GM18909 (cell line): Measurements from ENCODE around the gene GPR155.
A peak's percentile ranks its signal among the peaks of the same experiment; 100 is the strongest.

Experiments
- ATAC-seq: cut with Tn5 transposase; IDR thresholded peaks from one replicate; pipeline ENCODE4 v1.9.1; 2021; ENCODE audit warnings: mild to moderate bottlenecking; ENCODE audit not compliant: unreplicated experiment, poor library complexity

Gene GPR155, protein sequence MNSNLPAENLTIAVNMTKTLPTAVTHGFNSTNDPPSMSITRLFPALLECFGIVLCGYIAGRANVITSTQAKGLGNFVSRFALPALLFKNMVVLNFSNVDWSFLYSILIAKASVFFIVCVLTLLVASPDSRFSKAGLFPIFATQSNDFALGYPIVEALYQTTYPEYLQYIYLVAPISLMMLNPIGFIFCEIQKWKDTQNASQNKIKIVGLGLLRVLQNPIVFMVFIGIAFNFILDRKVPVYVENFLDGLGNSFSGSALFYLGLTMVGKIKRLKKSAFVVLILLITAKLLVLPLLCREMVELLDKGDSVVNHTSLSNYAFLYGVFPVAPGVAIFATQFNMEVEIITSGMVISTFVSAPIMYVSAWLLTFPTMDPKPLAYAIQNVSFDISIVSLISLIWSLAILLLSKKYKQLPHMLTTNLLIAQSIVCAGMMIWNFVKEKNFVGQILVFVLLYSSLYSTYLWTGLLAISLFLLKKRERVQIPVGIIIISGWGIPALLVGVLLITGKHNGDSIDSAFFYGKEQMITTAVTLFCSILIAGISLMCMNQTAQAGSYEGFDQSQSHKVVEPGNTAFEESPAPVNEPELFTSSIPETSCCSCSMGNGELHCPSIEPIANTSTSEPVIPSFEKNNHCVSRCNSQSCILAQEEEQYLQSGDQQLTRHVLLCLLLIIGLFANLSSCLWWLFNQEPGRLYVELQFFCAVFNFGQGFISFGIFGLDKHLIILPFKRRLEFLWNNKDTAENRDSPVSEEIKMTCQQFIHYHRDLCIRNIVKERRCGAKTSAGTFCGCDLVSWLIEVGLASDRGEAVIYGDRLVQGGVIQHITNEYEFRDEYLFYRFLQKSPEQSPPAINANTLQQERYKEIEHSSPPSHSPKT

DNA sequence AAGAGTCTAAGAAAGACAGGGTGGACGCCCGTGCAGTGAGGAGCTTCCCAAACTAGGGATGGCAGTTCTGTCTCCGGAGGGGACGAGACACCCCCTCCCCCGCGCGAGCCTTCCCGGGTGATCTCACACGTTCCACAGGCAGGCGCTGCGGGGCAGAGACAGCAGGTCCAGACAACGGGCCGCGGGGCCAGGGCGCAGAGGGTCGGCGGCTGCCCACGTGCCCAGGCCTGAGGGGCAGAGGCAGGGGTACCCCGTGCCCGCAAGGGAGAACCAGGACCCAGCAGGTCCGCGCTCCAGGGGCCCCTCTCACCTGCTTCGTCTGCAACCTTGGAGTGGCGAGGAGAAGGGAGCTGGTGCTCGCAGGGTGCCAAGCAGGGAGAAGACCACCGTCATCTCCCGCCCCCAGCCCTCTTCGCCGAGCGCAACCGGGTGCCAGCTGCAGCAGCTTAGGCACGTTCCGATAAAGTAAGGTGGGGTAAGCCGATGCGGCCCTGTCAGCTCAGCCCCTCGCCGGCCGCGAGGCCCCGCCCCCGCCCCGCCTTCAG, at the start of gene GPR155:
Gene GPR155 (minus strand): TSS at position 467 of the 545 bp plus-strand sequence. CDS start 5,073 bp downstream, outside the sequence.
- ATAC-seq, result peak; percentile 40

GRCh38 chr2:174535757-174536703, 49.2 kb upstream of the GPR155 start:
- ATAC-seq, result no peak

GRCh38 chr2:174535083-174535482, 48.3 kb upstream of the GPR155 start:
- no peak for ATAC-seq

GRCh38 chr2:174529916-174530315, 43.1 kb upstream of the GPR155 start:
- no peak for ATAC-seq

DNA sequence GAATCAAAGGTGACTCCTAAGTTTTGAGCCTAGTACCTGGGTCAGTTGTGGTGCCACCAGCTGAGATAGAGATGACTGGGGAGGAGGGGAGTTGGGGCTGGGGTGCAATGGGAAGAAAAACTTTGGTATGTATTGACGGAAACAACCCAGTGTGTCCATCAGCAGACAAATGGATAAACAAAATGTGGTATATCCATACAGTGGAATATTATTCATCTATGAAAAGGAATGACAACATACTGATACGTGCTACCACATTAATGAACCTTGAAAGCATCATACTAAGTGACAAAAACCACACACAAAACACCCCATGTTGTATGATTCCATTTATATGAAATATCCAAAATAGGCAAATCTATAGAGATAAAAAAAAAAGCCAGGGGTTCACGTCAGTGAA, 41.1 kb upstream of the GPR155 start:
- ATAC-seq, result no peak

DNA sequence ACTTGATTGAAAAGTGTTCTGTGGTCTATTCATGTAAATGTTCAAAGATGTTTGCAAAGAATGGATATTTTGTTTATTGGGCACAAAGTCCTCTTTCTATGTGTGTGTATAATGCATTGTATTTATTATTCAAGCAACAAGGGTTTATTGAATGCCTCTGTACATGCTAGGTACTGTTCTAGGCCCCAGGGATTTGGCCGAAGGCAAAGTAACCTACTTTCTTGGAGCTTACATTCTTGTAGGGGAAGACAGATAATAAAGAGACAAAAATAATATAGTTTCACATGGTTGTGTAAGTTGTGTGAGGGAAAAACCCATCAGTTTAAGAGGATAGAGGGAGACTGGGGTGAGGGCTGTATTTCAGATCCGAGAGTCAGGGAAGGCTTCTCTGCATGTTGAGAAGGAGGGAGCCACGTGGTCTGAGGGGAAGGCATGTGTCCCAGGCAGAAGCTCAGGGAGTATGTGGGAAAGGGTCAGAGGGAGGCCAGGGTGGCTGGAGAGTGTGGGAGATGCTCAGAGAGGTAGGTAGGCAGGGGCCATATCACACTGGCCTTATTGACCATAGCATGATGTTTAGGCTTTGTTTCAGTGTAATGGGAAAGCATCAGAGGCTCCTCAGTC, 40.4 kb upstream of the GPR155 start:
- no peak for ATAC-seq

- ATAC-seq, result no peak
Observed at GRCh38 chr2:174524527-174524926, 37.7 kb upstream of the GPR155 start.

GRCh38 chr2:174522553-174522952, 35.7 kb upstream of the GPR155 start:
- ATAC-seq, result no peak

DNA sequence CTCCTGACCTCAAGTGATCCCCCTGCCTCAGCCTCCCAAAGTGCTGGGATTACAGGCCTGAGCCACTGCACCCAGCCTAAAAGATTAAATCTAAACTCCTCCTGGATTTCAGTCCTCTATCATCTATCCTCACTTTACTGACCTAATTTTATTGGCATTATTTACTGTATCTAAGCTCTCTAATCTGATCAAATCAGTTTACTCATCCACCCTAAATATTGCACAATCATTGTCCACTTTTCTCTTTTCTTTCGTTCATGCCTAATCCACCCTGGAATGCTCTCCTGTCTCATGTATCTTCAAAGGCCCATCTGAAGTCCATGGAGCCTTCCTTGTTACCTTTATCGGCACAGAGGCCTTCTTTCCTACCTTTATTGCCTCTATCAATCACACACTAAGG, 31.6 kb upstream of the GPR155 start:
- no peak for ATAC-seq

DNA sequence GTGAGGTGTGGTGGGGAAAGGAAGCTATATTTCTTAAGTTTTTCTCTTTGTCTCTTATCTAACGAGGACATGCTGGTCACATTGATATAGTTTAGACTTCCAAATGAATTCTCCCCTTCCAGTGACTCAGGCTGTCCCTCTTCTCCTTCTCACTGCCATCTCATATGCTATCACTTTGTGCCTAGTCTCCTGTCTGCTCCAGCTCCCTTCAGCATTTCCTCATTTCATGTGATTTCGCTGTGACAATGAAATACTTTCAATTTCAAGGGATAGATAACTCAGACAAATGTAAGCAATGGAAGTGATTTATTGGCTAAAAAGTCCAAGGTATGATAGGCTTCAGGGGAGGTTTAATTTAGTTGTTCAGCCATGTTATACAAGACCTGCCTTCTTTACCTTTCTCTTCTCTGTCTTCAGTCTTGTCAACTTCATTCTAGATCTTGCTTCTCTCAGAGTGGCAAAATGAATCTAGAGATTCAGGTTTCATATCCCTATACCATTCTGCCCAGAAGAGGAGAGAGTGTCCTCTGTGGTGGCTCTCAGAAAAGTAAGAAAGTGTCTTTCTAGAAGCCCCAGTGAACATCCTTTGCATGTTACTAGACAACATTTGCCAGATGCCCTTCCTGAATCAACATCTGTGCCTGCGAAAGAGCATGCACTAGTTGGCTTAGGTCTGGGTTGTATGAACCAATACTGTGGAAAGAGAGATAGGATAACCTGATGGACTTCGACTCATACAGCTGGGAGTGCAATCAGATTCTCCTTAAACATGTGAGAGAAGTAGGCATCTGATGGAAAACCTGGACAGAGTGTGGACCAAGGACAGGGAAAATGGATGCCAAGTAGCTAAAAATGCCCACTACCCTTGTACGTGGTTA, 29.9 kb upstream of the GPR155 start:
- ATAC-seq, result no peak

GRCh38 chr2:174512345-174512744, 25.5 kb upstream of the GPR155 start:
- no peak for ATAC-seq

DNA sequence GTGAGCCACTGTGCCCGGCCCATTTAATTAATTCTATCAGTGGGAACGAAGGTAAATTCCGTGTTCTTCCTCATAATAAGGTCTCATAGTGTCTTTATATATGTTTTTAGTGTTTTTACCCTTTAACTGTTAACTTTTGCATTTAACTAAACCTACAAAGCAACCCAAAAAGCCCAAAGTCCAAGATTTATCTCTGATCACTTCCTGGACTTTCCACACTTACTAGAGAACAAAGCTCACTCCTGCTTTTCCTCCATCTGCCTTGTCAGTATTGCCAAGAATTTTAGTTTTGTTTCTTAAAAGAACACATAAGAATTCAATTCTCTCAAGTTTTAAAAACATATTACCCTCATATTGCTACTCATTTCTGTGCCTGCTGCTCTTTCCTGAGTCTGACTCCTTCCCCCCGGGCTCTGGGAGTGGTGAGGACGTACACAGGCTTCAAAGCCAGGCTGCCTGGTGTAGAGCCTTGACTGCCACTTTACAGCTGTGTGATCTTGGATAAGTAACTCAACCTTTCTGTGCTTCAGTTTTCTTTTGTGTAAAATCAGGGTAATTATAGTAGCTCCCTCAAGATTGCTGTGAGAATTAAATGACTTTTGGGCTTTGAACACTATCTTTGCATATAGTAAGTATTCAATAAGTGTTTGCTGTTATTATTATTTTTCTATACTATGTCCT, 24.9 kb upstream of the GPR155 start:
- ATAC-seq, result no peak

- no peak for ATAC-seq
Observed at GRCh38 chr2:174510583-174511189, 23.9 kb upstream of the GPR155 start.

DNA sequence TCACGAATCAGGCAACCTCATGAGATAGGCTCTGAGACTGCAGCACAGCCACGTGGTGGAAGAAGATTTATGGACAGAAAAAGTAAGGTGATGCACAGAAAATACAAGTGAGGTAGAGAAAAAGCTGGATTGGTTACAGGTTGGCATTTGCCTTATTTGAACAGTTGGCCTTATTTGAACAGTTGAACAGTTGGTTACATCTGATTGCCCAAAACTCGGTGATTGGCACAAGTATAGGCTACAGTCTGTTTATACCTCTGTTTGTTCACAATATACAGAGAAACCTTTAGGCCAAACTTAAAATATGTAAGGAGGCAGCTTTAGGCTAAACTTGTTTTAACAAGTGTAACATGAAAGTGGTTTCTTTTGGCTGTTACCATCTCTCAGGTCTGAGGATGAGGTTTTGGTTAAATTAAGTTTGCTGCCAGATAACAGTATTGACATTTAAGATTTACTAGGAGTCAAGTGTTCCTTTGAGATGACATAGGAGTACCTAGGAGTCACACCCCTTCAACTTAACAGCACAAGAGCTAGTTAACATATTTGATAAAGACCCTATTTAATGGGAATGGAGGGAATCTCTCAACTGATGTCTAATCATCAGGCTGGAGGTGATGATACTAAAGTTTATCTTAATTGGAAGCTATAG, 16.5 kb upstream of the GPR155 start:
- ATAC-seq, result no peak

GRCh38 chr2:174499371-174499770, 12.5 kb upstream of the GPR155 start:
- ATAC-seq, result no peak

DNA sequence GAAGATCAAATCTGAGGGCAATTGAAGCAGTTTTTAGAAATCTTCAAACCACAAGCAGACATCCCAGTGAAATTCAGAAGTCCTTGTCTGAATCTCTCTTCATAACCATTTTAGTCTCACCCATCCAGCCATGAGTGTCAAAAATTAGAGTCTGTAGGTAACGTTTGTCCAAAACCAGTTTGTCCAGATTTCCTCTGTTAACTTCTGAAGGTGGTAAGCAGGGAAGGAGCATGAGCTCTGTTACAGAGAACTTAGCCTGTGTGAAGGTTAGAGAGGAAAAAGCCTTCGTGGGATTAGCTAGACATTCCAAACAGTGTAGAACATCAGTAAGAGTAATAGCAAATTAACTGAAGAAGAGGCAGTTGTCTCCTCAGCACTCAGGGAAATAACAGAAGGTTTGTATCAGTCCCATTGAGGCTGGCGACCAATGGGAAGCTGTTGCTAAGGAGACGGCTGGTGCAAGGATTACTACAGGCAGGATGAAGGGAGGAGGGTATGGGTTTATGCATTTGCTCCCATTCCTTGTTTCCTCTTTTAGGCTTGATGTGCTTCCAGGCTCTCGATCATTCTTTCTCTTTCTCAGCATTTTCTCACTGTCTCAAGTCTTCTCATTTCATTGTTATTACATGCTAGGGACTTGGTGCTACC, 8.7 kb upstream of the GPR155 start:
- ATAC-seq, result no peak
